Measurements from ENCODE around the gene BCKDHA. TPM values are rescaled to one million over a fixed set of nuclear protein-coding genes. Genes with fewer than 3 reads are reported as not detected.

Gene BCKDHA
- total RNA-seq (2014; rRNA removed; shearing (Covaris generic)) (34.6 and 66.4 TPM in 2 replicates), total RNA-seq (2022) (16.8 and 17.8 TPM in 2 replicates), Bru-seq, nascent RNA (percentile 45 among the genes with signal in this experiment), BruChase-seq, experiment 1, labeled RNA remaining after a 6-hour chase (percentile 62 among the genes with signal in this experiment), BruChase-seq, experiment 2, labeled RNA remaining after a 2-hour chase (percentile 49 among the genes with signal in this experiment)
- long read RNA-seq, transcript BCKDHA-201 (9 exons, 2,103 nt) = major isoform, 119 of 175 reads
- long read RNA-seq, partial matches to known transcripts = 49 of 175 reads
- long read RNA-seq, other reads (novel, unspliced or antisense) = 7 of 175 reads

DNA sequence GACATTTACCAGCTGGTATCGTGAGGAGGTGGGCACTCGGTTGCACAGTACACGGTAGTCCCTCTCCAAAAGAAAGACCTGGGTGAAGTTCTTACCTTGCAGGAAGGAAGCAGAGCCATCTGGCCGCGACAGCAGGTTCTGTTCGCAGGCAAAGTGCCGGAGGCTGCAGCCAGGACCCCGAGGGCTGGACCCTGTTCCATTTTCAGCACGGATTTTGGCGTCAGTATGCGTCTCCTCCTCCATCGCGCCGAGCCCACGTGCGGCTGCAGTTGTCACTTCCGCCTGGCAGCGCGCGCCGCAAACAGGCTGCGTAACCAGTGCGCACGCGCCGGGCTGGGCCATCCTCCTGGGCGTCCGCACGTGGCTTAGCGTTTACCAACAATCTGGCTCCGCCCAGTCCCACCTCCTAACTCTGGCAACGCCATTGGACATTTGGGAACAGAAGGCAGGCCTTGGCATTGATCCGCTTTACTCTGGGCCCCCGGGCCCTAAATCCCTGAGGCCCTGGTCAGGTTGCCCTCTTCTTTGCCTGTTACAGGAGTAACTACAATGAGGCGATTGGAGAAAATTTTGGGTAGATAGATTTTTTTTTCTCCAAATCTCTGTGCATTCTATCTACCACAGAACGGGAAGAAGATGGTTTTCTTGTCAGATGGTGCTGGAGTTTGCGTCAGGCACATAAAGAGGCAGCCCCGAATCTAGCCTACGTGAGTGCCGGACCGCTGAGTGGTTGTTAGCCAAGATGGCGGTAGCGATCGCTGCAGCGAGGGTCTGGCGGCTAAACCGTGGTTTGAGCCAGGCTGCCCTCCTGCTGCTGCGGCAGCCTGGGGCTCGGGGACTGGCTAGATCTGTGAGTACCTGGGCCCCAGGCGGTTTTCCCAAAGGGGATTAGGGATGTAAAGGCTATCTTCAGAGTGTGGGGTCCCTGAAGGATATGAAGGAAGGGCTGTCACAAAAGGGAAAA is at the start of gene BCKDHA, which contains the start of gene EXOSC5:
Gene BCKDHA, plus strand, starts transcription at position 733 of the 964 bp plus-strand sequence. Its CDS starts 10 bp downstream, at position 743.
Gene EXOSC5, minus strand, starts transcription at position 274 of the 964 bp plus-strand sequence. Its CDS starts 31 bp downstream, at position 243.
- BruUV-seq (replicated peaks) = TSS peak; percentile 86
- Histone ChIP-seq H3K27ac (ENCODE audit: low read depth, low read length, poor library complexity, severe bottlenecking) (peak within 1 kb of the TSS; percentile 59), H3K4me2 (ENCODE audit: low read length) (peak within 1 kb of the TSS; percentile 87), H2AFZ (ENCODE audit: low read length) (peak within 1 kb of the TSS; percentile 84), H4K20me1 (ENCODE audit: insufficient read depth, low read length) (no peaks in the 10 kb centered on the region), H3K79me2 (ENCODE audit: insufficient read depth, low read depth, low read length) (peaks cover 34% of the 10 kb centered on the region), H3K36me3 (ENCODE audit: insufficient read depth, low read length) (peaks cover 3% of the 10 kb centered on the region; the same call in 1 of the 2 replicates), H3K9me2 (ENCODE audit: insufficient read depth, low read length) (no peaks in the 10 kb centered on the region), H3K4me3 (ENCODE audit: low read depth, low read length, poor library complexity, severe bottlenecking) (peak within 1 kb of the TSS; percentile 96), H3K9me3 (ENCODE audit: low read length) (no peaks in the 10 kb centered on the region), H3K4me1 (ENCODE audit: insufficient read depth, low read length, poor library complexity, severe bottlenecking) (peaks cover 29% of the 10 kb centered on the region)
- DNase-seq (ENCODE audit: low spot score) = peak; percentile 100
- ChIA-PET CTCF (ENCODE audit: unreplicated experiment) (no interaction called here), POLR2A (interaction anchor here (0.7 kb wide), 1 partner anchor 1350 kb away, joined by 4 read pairs; no protein-coding TSS in a partner anchor)
- intact Hi-C loops (cut with micrococcal nuclease; ENCODE audit: unreplicated experiment) = no loop called here
- TF ChIP-seq, protein P1, sequence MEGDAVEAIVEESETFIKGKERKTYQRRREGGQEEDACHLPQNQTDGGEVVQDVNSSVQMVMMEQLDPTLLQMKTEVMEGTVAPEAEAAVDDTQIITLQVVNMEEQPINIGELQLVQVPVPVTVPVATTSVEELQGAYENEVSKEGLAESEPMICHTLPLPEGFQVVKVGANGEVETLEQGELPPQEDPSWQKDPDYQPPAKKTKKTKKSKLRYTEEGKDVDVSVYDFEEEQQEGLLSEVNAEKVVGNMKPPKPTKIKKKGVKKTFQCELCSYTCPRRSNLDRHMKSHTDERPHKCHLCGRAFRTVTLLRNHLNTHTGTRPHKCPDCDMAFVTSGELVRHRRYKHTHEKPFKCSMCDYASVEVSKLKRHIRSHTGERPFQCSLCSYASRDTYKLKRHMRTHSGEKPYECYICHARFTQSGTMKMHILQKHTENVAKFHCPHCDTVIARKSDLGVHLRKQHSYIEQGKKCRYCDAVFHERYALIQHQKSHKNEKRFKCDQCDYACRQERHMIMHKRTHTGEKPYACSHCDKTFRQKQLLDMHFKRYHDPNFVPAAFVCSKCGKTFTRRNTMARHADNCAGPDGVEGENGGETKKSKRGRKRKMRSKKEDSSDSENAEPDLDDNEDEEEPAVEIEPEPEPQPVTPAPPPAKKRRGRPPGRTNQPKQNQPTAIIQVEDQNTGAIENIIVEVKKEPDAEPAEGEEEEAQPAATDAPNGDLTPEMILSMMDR (conservative IDR thresholded peaks at IDR 0.05; ENCODE audit: low read length) = no peak
- no peak for TF ChIP-seq EZH2phosphoT487 (IDR thresholded peaks at IDR 0.05; ENCODE audit: borderline replicate concordance, low read depth, low read length)

DNA sequence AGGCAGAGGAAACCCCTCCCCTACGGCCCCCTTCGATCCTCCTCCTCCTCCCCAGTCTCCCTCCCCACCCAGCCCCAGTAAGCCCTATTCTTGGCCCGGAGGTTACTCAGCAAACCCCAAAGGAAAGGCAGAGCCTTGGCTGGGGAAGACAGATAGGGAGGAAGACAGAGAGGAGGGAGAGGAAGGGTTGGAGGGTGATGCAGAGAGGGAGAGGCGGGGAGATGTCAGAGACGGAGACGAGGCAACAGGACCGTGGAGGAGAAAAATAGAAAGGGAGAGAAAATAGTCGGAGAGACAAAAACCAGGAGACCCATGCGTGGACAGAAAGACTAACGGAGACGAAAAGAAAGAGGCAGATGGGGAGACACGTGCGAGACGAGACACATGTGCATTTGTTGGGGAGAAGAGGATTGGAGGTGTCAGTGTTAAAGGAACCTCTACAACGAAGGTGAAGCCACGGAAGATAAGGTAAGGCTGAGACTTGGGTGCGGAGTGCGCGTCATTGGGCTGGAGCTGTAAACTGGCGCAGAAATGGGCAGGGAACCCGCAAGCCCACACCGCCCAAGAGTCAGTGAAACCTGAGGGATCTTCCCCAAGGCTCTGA is 46.8 kb upstream of the BCKDHA start:
- Histone ChIP-seq H3K36me3 (ENCODE audit: insufficient read depth, low read length) (peaks cover 44% of the 10 kb centered on the region), H3K4me2 (ENCODE audit: low read length) (peak overlapping the region; percentile 78), H3K4me1 (ENCODE audit: insufficient read depth, low read length, poor library complexity, severe bottlenecking) (peaks cover 21% of the 10 kb centered on the region), H2AFZ (ENCODE audit: low read length) (peak overlapping the region; percentile 25; the same call in 1 of the 2 replicates), H3K9me3 (ENCODE audit: low read length) (no peaks in the 10 kb centered on the region), H4K20me1 (ENCODE audit: insufficient read depth, low read length) (peaks cover 4% of the 10 kb centered on the region), H3K4me3 (ENCODE audit: low read depth, low read length, poor library complexity, severe bottlenecking) (peak overlapping the region; percentile 77), H3K79me2 (ENCODE audit: insufficient read depth, low read depth, low read length) (peaks cover 42% of the 10 kb centered on the region; the same call in 1 of the 2 replicates), H3K9me2 (ENCODE audit: insufficient read depth, low read length) (no peaks in the 10 kb centered on the region), H3K27ac (ENCODE audit: low read depth, low read length, poor library complexity, severe bottlenecking) (peak overlapping the region; percentile 11)
- intact Hi-C loops (cut with micrococcal nuclease; ENCODE audit: unreplicated experiment) = no loop called here
- DNase-seq (ENCODE audit: low spot score) = no peak
- ChIA-PET CTCF (ENCODE audit: unreplicated experiment) (no interaction called here), POLR2A (interaction anchor here (0.7 kb wide), 1 partner anchor 27 kb away, joined by 3 read pairs; no protein-coding TSS in a partner anchor)
- TF ChIP-seq EZH2phosphoT487 (IDR thresholded peaks at IDR 0.05; ENCODE audit: borderline replicate concordance, low read depth, low read length) = no peak
- TF ChIP-seq, protein P1 (conservative IDR thresholded peaks at IDR 0.05; ENCODE audit: low read length) = no peak
- no TSS peak for BruUV-seq (replicated peaks)

Data from OCI-LY7 (cell line).